Neutrophil (primary cell): ENCODE data around the gene IMPDH1.

Experiments
- H3K27ac ChIP-seq: fragments of 200-600 bp; sonication (generic); 2 replicates; pipeline ENCODE4 v1.5.1; 2016; ENCODE audit warnings: mild to moderate bottlenecking, moderate library complexity
- H3K27me3 ChIP-seq: fragments of 200-600 bp; sonication (generic); 2 replicates; pipeline ENCODE4 v1.6.0; 2016; ENCODE audit warnings: mild to moderate bottlenecking
- H3K36me3 ChIP-seq: fragments of 200-600 bp; sonication (generic); 2 replicates; pipeline ENCODE4 v1.5.1; 2017
- H3K4me1 ChIP-seq, 2 experiments: fragments of 200-600 bp in 1 of 2; sonication (generic) in 1 of 2; 1 replicate in 1 of 2; 2 replicates in 1 of 2; pipeline versions ENCODE4 v1.5.1 to v1.6.1; 2013 to 2016; ENCODE audit warnings: low read depth in 1 of 2, low read length in 1 of 2, mild to moderate bottlenecking in 1 of 2, moderate library complexity in 1 of 2; ENCODE audit not compliant: control insufficient read depth in 1 of 2, insufficient read depth in 1 of 2
- H3K4me3 ChIP-seq, 2 experiments: fragments of 200-600 bp in 1 of 2; sonication (generic) in 1 of 2; 1 replicate in 1 of 2; 2 replicates in 1 of 2; pipeline ENCODE4 v1.5.1; 2013 to 2016; ENCODE audit warnings: low read depth in 1 of 2, low read length in 1 of 2, mild to moderate bottlenecking in 1 of 2, moderate library complexity in 1 of 2
- H3K9me3 ChIP-seq: fragments of 200-600 bp; sonication (generic); 2 replicates; pipeline ENCODE4 v1.5.1; 2016
- CTCF ChIP-seq: fragments of 200-600 bp; sonication (generic); IDR thresholded peaks from 2 replicates; pipeline ENCODE4 v1.5.1; 2016; ENCODE audit warnings: antibody characterized with exemption

Gene IMPDH1

GRCh38 chr7:128450409-128450808 is 40.6 kb upstream of the IMPDH1 start:
- H3K27me3 ChIP-seq, result no peaks in the 10 kb centered on the region
- H3K4me1 ChIP-seq, result peaks cover 5 to 7% of the 10 kb centered on the region in 2 experiments
- H3K36me3 ChIP-seq, result no peaks in the 10 kb centered on the region
- H3K4me3 ChIP-seq, result no peak overlapping the region
- no peak for TF ChIP-seq CTCF
- no peak overlapping the region for H3K27ac ChIP-seq
- no peaks in the 10 kb centered on the region for H3K9me3 ChIP-seq

DNA sequence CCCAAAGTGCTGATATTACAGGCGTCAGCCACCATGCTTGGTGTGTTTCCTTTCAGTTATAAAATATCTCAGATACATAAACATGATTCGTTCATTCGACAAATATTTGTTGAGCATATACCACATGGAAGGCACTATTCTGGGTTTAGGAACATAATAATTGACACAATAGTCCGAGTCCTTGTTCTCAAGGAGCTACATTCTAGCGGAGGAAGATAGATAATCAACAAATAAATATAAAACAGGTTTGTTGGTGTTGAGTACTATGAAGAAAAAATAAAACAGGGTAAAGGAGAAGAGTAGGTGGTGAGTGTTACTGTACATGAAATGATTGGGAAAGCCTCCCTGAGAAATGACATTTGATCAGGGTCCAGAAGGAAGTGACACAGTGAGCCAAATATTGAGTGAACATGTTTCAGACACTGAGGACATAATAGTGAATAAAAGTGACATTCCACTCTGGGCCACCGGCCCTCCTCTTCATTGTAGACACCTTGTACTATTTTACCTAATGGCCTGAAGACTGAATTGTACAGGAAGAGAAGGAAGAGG is 39.0 kb upstream of the IMPDH1 start:
- H3K27ac ChIP-seq, result no peak overlapping the region
- no peaks in the 10 kb centered on the region for H3K27me3 ChIP-seq
- H3K36me3 ChIP-seq, result no peaks in the 10 kb centered on the region
- TF ChIP-seq CTCF, result no peak
- H3K9me3 ChIP-seq, result no peaks in the 10 kb centered on the region
- H3K4me3 ChIP-seq, result no peak overlapping the region
- H3K4me1 ChIP-seq, result no peaks in the 10 kb centered on the region

DNA sequence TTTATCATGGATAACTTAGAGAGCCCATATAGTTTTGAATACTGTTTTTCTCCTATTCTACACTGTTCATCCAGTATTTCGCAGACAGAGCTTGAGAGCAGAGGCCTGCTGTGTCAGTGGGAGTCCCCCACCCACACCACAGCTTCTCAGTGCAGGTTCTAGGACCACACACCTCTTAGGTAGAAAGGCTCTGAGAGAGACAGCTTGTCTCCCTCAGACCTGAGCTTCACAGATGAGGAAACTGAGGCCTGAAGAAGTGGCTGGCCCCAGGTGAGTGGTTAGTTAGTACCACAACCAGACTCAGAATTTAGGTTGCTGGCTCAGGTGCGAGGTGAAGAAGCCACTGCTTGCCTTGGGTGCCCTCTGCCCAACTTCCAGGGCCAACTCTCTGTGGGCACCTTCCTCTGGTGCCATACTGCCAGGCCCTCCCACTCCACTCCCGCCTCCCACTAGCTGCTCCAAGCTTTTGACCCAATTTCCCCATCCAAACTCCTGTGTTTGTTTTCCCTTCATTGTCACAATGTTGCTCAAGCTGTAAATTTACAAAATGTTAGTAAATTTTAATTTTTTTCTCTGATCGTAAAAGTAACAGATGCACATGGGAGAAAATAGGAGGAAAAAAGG is 38.3 kb upstream of the IMPDH1 start:
- no peaks in the 10 kb centered on the region for H3K27me3 ChIP-seq
- H3K36me3 ChIP-seq, result no peaks in the 10 kb centered on the region
- H3K27ac ChIP-seq, result no peak overlapping the region
- TF ChIP-seq CTCF, result no peak
- no peaks in the 10 kb centered on the region for H3K9me3 ChIP-seq
- no peak overlapping the region for H3K4me3 ChIP-seq
- H3K4me1 ChIP-seq, result no peaks in the 10 kb centered on the region

DNA sequence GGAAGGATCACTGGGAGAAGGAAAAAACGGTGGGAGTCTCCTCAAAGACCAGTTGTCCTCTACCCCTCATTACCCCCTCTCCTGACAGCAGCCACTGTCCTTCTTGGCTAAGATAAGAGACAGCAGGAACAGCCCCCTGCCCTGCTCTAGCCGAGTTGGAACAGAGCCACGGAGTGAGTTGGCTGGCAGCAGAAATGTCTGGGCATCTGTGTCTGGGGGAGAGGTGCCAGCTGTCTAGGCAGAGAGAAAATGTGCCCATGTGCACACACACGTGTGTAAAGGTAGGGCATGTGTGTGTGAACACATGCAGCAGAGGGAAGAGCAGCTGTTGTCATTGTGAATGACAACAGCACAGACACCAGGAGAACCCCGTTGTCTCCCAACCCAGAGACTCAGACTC is 36.5 kb upstream of the IMPDH1 start:
- Histone ChIP-seq H3K4me1 (no peaks in the 10 kb centered on the region), H3K4me3 (no peak overlapping the region), H3K27ac (no peak overlapping the region), H3K9me3 (no peaks in the 10 kb centered on the region), H3K27me3 (no peaks in the 10 kb centered on the region), H3K36me3 (no peaks in the 10 kb centered on the region)
- no peak for TF ChIP-seq CTCF

- Histone ChIP-seq H3K27ac (no peak overlapping the region), H3K4me3 (no peak overlapping the region), H3K9me3 (no peaks in the 10 kb centered on the region), H3K36me3 (no peaks in the 10 kb centered on the region), H3K27me3 (no peaks in the 10 kb centered on the region), H3K4me1 (no peaks in the 10 kb centered on the region)
- TF ChIP-seq CTCF, result no peak
These were observed 34.2 kb upstream of the IMPDH1 start for GRCh38 chr7:128443831-128444600.
